HG03469 (cell line): ENCODE results near the gene ARL15.
"Not testable (repeated sequence)": the region's sequence is repeated elsewhere in the genome, so short reads cannot be mapped to it uniquely, and the experiment has no call there.

Experiments
- ATAC-seq: cut with Tn5 transposase; IDR thresholded peaks from one replicate; pipeline ENCODE4 v1.9.1; 2021; ENCODE audit warnings: mild to moderate bottlenecking, moderate library complexity, moderate number of reproducible peaks; ENCODE audit not compliant: unreplicated experiment

The ARL15 gene

DNA sequence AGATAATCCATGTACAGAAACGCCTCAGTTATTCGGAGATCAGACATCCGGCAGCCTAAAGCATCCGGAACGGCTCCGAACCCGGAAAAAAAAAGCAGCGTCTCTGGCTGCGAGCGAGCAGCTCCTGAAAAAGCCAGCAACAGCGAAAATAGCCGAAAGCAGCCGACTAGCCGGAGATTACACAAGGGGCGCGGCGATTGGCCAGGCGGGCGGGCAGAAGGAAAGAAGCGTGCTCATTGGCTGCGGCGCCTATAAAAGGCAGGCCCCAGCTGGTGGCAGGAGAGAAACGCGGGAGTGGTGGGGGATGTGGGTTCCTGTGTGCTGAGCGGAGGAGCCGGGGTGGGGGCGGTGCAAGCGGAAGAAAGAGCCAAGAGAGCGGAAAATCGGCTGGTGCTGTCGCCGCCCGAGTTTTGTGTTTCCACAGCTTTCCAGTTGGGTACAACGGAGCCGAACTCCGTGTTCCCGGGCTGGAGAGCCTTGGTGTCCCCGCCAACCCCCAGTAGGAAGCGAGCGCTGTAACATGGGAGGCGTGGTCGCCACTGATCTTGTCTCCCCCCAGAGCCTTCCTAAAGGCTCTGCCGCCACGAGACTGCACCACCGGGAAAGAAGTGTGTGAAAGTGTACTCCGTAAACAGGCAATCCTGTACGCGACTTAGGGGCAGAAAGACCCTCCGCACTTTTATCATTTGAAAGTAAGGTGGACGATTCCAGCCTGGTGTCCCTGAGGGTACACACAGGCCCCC lies at the start of gene ARL15:
ARL15 (minus strand) TSS at position 141 of the 743 bp plus-strand sequence.
- peak; percentile 85 for ATAC-seq

DNA sequence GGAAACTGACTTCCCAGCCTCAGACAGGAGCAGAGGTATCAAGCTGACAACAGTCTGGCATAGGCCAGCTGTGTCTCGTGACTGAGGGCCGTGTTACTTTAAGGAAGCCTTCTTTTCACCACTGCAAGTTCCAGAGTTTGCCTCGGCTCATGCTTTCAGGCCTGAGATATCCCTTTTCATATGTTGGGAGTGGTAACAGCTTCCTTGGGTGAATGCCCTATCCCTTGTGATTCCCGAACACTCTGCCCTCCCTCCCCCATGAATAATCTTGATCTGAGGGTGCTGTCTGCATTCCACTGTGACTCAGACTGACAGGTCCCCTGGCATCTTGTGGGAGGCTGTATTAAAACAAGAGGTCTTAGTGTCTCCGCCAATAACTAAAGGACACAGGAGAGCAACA lies 49.7 kb upstream of the ARL15 start:
- ATAC-seq: no peak

DNA sequence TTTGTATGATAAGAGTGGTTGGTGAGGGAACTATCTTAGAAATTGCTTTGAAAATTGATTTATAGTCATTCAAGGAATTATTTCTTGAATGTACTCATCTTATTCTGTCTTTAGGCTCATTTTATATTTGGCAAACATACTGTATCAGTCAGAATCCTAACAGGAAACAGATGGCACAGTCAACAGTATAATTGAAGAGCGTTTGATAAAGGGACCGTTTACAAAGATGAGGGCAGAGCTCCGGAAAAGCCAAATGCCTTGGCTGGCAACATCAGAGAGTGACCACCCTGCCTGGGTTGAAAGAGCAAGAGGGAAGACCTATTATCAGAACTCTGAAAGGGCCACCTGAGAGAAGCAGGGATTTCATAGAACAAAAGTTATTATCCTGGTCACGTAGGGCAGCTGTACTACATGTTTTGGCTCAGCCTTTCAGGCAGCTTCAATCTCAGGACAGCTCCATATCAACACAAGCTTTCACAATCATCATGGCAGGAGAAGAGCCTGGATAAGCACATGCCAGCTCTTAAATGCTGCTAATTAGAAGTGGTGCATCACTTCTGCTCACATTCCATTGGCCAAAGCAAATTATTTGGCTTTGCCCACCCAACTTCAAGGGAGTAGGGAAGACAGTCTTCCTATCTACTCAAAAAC lies 47.2 kb upstream of the ARL15 start:
- ATAC-seq: no peak

DNA sequence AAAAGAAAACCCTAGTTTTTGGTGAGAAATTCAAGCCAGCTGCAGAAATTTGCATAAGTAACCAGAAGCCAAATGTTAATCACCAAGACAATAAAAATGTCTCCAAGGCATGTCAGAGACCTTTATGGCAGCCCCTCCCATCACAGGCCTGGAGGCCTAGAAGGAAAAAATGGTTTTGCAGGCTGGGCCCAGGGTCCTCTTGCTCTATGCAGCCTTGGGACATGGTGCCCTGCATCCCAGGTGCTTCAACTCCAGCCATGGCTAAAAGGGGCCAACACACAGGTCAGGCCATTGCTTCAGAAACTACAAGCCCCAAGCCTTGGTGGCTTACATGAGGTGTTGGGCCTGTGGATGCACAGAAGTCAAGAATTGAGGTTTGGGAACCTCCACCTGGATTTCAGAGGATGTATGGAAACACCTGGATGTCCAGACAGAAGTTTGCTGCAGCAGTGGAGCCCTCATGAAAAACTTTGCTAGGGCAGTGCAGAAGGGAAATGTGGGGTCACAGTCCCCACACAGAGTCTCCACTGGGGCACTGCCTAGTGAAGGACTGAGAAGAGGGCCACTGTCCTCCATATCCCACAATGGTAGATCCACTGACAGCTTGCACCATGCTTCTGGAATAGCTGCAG lies 43.7 kb upstream of the ARL15 start:
- not testable (repeated sequence) for ATAC-seq

DNA sequence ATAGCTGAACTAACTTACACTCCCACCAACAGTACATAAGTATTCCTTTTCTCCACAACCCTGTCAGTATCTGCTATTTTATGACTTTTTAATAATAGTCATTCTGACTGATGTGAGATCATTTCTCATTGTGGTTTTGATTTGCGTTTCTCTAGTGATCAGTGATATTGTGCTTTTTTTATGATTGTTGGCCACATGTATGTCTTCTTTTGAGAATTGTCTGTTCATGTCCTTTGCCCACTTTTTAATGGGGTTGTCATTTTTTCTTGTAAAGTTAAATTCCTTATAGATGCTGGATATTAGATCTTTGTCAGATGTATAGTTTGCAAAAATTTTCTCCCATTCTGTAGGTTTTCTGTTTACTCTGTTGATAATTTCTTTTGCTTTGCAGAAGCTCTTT lies 42.2 kb upstream of the ARL15 start:
- ATAC-seq: not testable (repeated sequence)

DNA sequence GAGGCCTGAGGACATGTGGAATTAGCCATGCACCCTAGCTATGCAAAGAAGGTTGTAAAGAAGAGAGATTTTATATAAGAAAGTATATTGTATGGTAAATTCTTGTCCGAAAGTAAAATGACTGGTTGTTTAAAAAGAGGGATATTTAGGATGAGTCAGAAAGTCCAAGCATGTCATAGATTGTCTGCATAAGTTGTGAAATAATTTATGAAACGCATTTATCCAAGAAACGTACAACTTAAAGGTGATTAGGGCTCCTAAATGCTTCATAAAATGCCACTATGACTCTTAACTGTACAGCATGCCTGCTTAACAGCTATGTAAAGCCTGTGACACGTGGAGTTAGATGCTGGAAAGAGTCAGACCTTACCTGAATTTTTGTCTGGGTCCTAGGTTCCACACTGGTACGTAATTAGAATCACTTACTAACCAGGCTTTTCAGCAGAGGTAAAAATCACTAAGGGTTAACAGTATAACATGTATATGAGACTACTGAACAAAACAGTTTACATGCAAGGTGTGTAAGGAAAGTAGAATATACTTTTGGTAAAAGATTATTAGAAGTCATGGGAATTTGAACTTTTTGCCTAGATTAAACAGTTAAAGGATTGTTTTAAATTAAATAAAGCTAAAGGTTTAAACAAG lies 37.0 kb upstream of the ARL15 start:
- ATAC-seq: no peak

DNA sequence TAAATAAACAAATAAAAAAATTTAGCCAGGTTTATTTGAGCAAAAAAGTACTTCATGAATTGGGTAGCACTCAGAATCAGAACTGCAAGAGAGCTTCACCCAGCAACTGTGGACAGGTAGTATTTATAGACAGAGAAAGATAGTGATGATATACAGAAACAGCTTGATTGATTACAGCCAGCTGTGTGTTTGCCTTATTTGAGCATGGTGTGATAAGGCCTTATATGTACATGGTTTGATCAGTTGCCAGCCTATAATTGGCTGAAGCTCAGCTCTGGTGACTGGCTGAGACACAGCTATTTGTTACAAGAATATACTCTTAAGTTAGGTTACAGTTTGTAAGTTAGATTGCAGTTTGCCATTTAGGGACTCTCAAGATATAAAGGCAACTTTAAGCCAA lies 34.3 kb upstream of the ARL15 start:
- no peak for ATAC-seq

DNA sequence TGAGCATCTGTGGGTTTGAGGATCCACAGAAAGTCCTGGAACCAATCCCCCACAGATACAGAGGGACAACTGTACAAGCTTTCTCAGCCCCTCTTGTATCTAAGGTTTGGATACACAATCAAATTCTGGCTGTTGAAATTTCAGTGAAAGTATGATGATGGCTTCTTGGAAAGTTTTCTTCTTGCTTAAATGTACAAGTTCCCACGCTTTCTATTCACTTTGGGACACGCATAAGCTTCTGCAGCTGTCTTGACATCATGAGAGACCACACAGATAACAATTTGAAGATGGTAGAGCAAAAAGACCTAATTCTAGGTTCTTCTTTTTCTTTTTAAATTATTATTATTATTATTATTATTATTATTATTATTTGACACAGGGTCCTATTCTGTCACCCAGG lies 31.6 kb upstream of the ARL15 start:
- ATAC-seq: no peak

DNA sequence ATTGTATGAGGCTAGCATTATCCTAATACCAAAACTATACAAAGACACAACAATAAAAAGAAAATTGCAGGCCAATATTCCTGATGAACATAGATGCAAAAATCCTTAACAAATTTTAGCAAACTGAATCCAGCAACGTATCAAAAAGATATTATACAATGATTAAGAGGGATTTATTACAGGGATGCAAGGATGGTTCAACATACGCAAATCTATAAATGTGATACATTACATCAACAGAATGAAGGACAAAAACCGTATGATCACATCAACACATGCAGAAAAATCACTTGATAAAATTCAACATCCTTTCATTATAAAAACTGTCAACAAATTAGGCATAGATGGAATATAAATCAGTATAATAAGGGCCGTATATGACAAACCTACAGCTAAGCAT lies 27.1 kb upstream of the ARL15 start:
- ATAC-seq: no peak

DNA sequence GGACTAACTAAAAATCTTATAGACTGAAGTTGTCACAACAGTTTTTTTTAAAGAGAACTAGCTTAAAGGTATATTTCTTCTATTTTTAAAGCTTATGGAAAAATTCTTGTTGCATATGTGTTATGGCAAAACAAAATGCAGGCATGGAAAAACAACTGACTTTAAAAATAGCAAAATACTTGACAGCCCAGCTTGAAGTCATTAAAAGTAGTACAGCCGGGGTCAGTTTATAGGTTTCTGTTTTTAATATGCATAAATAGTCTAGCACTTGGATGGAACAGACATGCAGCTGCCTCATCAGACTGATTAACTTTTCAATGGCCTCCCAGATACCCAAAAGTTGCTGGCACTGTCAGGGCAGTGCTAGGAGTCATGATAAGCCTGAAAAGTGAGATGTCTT lies 22.3 kb upstream of the ARL15 start:
- no peak for ATAC-seq

DNA sequence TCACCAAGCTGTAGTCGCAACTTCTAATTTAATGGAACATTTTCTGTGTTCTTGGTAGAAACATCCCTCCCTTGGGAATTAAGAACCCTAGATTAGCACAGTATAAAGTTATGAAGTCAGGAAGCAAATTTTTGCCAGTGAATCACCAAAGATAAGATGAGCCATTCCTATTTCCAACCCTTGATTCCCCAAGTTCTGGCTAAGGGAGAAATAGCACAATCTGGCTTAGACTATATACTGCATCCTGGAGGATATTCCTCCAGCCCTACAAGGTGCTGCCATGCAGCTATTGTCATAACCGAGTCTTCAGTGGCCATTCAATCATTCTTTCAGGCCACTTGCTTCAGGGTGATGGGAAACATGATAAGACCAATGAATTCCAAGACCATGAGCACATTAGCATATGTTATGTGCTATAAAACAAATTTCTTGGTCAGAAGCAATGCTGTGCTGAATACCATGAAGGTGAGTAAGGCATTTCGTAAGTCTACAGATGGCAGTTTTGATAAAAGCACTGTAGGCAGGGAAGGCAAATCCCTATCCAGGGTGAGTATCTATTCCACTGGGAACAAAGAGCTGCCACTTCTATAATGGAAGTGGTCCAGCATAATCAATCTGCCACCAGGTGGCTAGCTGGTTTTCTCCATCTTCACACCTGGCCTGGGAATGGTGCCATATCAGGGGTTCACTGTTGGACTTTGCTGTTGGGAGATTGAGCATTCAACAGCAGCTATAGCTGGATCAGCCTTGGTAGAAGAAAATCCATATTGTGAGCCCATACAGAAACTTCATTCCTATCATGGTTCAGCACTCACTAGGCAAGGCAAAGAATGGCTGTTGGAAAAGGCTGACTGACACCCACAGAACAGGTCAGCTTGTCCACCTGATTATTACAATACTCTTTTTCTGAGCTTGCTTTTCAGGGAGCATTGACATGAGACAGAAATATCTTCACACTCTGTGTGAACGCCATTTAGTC lies 19.6 kb upstream of the ARL15 start:
- ATAC-seq: no peak

DNA sequence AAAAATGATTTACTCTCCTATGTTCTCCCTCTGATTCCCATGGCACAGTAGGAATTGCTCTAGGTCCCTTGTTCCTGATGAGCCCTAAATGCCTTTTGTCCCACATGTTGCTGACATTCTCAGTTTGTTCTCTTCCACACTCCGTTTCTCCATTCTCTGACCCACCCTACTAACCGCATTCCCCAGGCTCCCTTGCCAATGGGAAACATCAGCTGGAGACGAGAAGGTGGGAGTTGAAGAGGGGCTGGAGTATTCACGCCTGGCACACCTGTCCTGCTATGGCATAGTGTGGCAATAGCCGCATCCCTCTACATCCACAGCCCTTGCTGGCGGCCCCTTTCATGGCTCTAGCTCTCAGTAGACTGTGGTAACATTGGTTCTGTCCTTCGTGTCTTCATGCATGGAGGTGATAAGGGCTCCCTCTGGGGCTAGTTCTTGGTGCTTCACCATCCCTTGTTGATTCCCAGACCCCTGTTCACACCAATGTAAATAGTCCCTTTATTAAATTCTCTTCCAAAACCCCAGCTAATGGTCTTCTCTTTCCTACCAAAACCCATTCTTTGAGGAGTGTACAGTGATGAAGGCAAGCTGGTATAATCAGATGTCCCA lies 16.4 kb upstream of the ARL15 start:
- ATAC-seq: no peak

DNA sequence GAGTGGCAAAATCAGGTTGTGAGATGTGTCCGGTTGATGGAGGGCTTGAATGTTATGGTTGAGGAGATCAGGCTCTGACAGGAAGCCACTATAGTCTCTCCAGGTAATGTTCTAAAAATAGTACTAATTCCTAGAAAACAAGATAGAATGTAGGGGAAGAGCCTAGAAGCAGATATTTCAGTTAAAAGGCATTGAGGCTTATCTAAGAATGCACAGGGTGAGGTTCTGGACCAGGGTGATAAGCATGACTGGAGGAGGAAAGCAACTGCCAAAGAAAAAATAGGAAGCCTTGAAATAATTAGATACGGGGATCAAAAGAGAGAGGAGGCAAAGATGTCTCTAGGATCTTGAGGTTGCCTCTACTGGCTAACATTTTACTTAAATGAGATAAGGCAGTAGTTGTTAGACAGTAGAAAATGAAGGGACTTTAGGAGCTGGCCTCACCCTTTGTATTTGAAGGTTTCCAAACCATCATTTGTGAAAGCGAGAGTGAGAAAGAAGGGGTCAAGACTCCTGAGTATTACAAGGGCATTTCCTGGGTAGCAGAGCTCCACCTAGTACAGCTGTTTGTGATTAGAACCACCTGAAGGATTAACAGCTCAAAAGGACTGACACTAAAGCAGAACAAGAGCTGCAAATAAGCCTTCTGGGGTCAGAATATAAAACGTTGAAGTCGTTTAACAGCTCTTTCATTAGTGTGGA lies 15.4 kb upstream of the ARL15 start:
- no peak for ATAC-seq

DNA sequence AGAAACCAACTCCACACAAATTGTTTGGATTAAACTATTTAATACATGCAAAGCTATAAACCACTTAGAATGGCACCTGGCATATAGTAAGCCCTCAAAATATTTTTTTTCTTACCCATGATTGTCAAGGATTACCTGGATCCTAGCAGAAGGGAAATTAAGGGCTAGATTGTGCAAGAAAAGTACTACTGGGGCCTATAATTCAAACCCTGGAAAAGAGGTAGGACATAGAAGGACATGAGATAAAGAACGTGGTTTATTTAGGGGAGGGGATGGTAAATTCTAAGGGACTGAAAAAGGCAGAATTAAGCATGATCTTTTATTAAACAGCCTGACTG lies 14.9 kb upstream of the ARL15 start:
- ATAC-seq: no peak

DNA sequence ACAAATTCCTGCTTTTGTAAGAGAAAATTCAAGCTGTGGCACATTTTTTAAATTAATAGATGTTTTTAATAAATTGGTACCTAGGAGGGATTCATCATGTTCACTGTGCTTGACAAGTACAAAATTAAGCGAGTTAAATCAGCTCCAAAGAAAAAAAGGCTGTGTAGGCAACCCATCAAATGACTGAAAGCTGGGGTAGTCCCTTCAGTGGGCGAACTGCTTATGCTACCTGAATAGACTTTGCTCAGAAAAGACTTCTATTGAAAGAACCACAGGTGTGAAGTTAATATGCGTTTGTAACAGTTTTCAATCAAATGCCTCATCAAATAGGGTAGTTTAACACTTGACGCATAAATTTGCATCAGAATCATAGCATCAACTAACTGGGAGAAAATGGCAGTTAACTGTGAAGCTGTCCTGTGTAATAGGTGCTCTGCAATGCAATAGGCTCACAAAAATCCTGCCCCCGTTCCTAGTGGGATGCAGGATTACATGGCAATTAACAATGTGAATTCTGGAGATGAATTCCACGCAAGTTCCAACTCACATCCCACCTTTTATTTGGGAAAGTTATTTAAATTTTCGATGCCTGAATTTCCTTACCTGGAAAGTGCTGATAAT lies 14.4 kb upstream of the ARL15 start:
- ATAC-seq: no peak

DNA sequence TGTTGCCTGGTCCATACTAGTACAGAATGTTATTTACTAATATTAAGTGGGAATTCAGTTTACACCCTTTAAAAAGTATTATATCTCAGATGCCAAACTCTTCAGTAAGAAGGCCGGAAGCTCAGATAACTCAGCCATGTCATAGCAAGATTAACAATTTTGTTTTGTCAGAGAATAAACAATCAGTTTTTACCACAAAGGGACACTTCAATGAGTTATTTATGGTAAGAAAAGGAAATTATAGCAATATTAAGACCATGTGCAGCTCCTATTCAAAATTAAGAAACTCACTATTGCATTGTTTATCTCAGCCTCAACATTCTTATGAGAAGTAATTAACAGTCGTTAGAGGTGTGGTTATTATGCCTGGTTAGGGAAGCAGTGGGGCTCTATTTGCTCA lies 13.1 kb upstream of the ARL15 start:
- ATAC-seq: no peak

DNA sequence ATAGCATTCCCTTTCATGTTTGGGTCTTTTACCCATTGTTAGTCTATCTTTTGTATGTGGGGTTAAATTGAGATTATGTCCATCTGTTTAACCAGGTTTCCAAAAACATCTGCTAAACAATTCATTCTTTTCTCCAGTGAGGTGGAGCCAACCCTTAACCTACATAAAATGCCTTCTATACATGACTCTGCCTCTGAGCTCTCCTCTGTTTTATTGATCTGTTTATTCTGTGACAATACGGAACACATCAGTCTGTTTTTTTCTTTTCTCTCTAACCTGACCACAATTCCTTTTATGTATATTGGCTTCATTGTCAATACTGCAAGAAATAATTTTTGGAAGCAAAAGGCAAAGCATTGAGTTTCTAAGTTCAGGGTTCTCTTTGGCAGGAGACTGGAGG lies 9.9 kb upstream of the ARL15 start:
- no peak for ATAC-seq

DNA sequence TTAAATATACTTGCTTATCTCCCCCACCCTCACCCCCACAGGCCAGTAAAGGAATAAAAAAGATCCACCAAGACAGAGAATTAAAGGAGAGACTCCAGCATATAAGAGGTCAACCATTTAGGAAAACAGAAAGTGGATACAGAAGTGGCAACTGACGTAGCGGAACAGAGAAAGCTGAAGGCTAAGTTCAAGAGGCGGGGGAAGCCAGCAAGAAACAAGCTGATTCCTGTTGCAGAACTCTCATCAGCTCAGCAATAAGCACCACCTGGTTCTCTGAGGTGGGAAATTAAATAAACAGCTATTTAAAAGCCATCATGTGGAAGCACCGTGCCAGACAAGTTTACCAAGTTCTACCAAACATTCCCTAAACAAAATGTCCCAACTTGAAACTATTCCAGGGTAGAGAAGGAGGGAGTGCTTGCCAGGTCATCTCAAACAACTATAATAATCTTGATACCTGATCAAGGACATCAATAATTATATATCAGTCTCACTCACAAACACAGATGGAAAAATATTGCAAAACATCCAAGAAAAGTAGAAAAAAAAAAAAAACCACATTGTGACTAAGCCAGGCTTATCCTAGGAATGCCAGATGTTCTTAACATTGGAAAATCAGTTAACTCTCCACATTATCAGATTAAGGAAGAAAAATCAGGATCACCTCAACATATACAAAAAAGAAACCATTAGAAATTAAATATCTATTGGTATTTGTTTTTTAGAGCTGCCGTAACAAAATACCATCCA lies 7.3 kb upstream of the ARL15 start:
- ATAC-seq: no peak
